HEK293 (cell line): ENCODE results near the gene PACS1.
"Not testable (repeated sequence)": the region's sequence is repeated elsewhere in the genome, so short reads cannot be mapped to it uniquely, and the experiment has no call there.

Source experiments
- CTCF ChIA-PET: fragments of 350-600 bp; formaldehyde crosslinking; extraction: SDS; loops from one replicate; lab custom pipeline; 2021; ENCODE audit warnings: antibody characterized with exemption; lab: Yijun Ruan, JAX
- POLR2A ChIA-PET: fragments of 300-600 bp; formaldehyde crosslinking; extraction: SDS; loops from one replicate; lab custom pipeline; 2020; ENCODE audit warnings: antibody characterized with exemption, inconsistent platforms; lab: Yijun Ruan, JAX
- H3K27ac ChIP-seq: fragments of 200-500 bp; sonication (Bioruptor generic); 2 replicates; pipeline ENCODE4 v1.5.1; 2014; ENCODE audit warnings: low read depth, low read length, control low read depth, inconsistent platforms; ENCODE audit errors: extremely low read depth
- H3K36me3 ChIP-seq, 2 experiments: fragments of 200-500 bp in 1 of 2; sonication (Bioruptor generic) in 1 of 2; 1 replicate in 1 of 2; 2 replicates in 1 of 2; pipeline ENCODE4 v1.5.1; 2014 to 2017; ENCODE audit warnings: inconsistent platforms in 2 of 2, low read length in 2 of 2; ENCODE audit not compliant: control insufficient read depth in 2 of 2, insufficient read depth in 1 of 2
- H3K4me1 ChIP-seq: fragments of 200-500 bp; sonication (Bioruptor generic); 2 replicates; pipeline ENCODE4 v1.5.1; 2014; ENCODE audit warnings: mild to moderate bottlenecking, low read length, inconsistent platforms; ENCODE audit not compliant: control insufficient read depth, insufficient read depth
- H3K4me3 ChIP-seq: 2 replicates; pipeline ENCODE4 v1.5.1; 2011; ENCODE audit warnings: low read depth, mild to moderate bottlenecking, control low read depth, low read length, moderate library complexity
- H3K9me3 ChIP-seq: fragments of 200-500 bp; sonication (Bioruptor generic); 2 replicates; pipeline ENCODE4 v1.5.1; 2014; ENCODE audit warnings: low read depth, low read length, inconsistent platforms; ENCODE audit not compliant: control insufficient read depth, insufficient read depth
- KLF10 ChIP-seq: fragments of 450-650 bp; IDR thresholded peaks from 2 replicates; pipeline ENCODE4 v1.5.1; 2018; ENCODE audit warnings: missing biosample characterization, mild to moderate bottlenecking, missing genetic modification characterization
- KLF9 ChIP-seq: fragments of 450-650 bp; formaldehyde crosslinking; IDR thresholded peaks from 2 replicates; pipeline ENCODE4 v1.5.1; 2016; ENCODE audit warnings: missing biosample characterization, missing genetic modification characterization, low read depth
- SCRT1 ChIP-seq: fragments of 450-650 bp; formaldehyde crosslinking; IDR thresholded peaks from 2 replicates; pipeline ENCODE4 v1.5.1; 2016; ENCODE audit warnings: missing biosample characterization, missing genetic modification characterization, borderline replicate concordance
- SCRT2 ChIP-seq: fragments of 450-650 bp; formaldehyde crosslinking; IDR thresholded peaks from 2 replicates; pipeline ENCODE4 v1.5.1; 2016; ENCODE audit warnings: missing biosample characterization, missing genetic modification characterization
- SP2 ChIP-seq: fragments of 450-650 bp; formaldehyde crosslinking; IDR thresholded peaks from 2 replicates; pipeline ENCODE4 v1.5.1; 2016; ENCODE audit warnings: missing biosample characterization, missing genetic modification characterization
- YY2 ChIP-seq: fragments of 450-650 bp; formaldehyde crosslinking; IDR thresholded peaks from 2 replicates; pipeline ENCODE4 v1.5.1; 2016; ENCODE audit warnings: missing biosample characterization, missing genetic modification characterization
- ZBTB17 ChIP-seq: fragments of 450-650 bp; formaldehyde crosslinking; IDR thresholded peaks from 2 replicates; pipeline ENCODE4 v1.5.1; 2016; ENCODE audit warnings: missing biosample characterization, missing genetic modification characterization
- ZBTB21 ChIP-seq: fragments of 450-650 bp; formaldehyde crosslinking; IDR thresholded peaks from 2 replicates; pipeline ENCODE4 v1.5.1; 2017; ENCODE audit warnings: missing biosample characterization, missing genetic modification characterization
- ZEB2 ChIP-seq: fragments of 450-650 bp; formaldehyde crosslinking; IDR thresholded peaks from 2 replicates; pipeline ENCODE4 v1.5.1; 2016; ENCODE audit warnings: missing biosample characterization, missing genetic modification characterization
- ZNF10 ChIP-seq: fragments of 450-650 bp; formaldehyde crosslinking; IDR thresholded peaks from 2 replicates; pipeline ENCODE4 v1.5.1; 2017; ENCODE audit warnings: missing biosample characterization, missing genetic modification characterization
- ZNF140 ChIP-seq: fragments of 450-650 bp; formaldehyde crosslinking; IDR thresholded peaks from 2 replicates; pipeline ENCODE4 v1.5.1; 2016; ENCODE audit warnings: missing biosample characterization, missing genetic modification characterization
- ZNF184 ChIP-seq: fragments of 450-650 bp; IDR thresholded peaks from 2 replicates; pipeline ENCODE4 v1.5.1; 2018; ENCODE audit warnings: missing biosample characterization, mild to moderate bottlenecking, missing genetic modification characterization
- ZNF239 ChIP-seq: fragments of 450-650 bp; formaldehyde crosslinking; IDR thresholded peaks from 2 replicates; pipeline ENCODE4 v1.5.1; 2016; ENCODE audit warnings: missing biosample characterization, missing genetic modification characterization
- ZNF266 ChIP-seq: fragments of 450-650 bp; formaldehyde crosslinking; IDR thresholded peaks from 2 replicates; pipeline ENCODE4 v1.5.1; 2016; ENCODE audit warnings: missing biosample characterization, missing genetic modification characterization, low read depth
- ZNF600 ChIP-seq: fragments of 450-650 bp; formaldehyde crosslinking; IDR thresholded peaks from 2 replicates; pipeline ENCODE4 v1.5.1; 2016; ENCODE audit warnings: missing biosample characterization, missing genetic modification characterization
- ZXDB ChIP-seq: fragments of 450-650 bp; formaldehyde crosslinking; IDR thresholded peaks from 2 replicates; pipeline ENCODE4 v1.5.1; 2016; ENCODE audit warnings: missing biosample characterization, missing genetic modification characterization
- TF ChIP-seq, protein P1 (sequence below): fragments of 450-650 bp; formaldehyde crosslinking; IDR thresholded peaks from 2 replicates; pipeline ENCODE4 v1.5.1; 2017; ENCODE audit warnings: missing biosample characterization, missing genetic modification characterization
- TF ChIP-seq, protein P2 (sequence below): fragments of 450-650 bp; formaldehyde crosslinking; IDR thresholded peaks from 2 replicates; pipeline ENCODE4 v1.5.1; 2016; ENCODE audit warnings: missing biosample characterization, missing genetic modification characterization
- TF ChIP-seq, protein P3 (sequence below): fragments of 450-650 bp; formaldehyde crosslinking; IDR thresholded peaks from 2 replicates; pipeline ENCODE4 v1.5.1; 2017; ENCODE audit warnings: missing biosample characterization, missing genetic modification characterization

PACS1 gene

DNA sequence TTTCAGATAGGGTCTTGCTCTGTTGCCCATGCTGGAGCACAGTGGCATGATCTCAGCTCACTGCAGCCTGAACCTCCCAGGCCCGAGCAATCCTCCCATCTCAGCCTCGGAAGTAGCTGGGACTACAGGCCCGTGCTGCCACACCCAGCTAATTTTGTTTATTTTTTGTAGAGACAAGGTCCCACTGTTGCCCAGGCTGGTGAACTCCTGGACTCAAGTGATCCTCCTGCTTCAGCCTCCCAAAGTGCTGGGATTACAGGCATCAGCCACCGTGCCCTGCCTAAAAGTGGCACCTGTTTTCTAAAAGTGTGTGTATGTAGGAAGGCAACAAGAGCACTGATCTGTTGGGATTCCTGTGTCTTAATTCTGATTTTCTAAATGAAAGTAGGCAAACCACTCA lies 20.2 kb downstream of the PACS1 start:
- TF ChIP-seq SP2 (no peak), KLF10 (no peak), ZNF239 (tag by site-specific recombination) (no peak), ZNF140 (tag by site-specific recombination) (no peak), ZEB2 (tag by site-specific recombination) (no peak), ZBTB21 (no peak)
- TF ChIP-seq, protein P1, sequence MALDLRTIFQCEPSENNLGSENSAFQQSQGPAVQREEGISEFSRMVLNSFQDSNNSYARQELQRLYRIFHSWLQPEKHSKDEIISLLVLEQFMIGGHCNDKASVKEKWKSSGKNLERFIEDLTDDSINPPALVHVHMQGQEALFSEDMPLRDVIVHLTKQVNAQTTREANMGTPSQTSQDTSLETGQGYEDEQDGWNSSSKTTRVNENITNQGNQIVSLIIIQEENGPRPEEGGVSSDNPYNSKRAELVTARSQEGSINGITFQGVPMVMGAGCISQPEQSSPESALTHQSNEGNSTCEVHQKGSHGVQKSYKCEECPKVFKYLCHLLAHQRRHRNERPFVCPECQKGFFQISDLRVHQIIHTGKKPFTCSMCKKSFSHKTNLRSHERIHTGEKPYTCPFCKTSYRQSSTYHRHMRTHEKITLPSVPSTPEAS: no peak
- CTCF ChIA-PET: no interaction called here
- Histone ChIP-seq H3K27ac (no peak overlapping the region), H3K4me1 (0 out of 2 replicates have a peak, but pooled peaks cover 4% of the 10 kb centered on the region), H3K9me3 (no peaks in the 10 kb centered on the region), H3K36me3 (no peaks in the 10 kb centered on the region), H3K4me3 (no peak overlapping the region)
- POLR2A ChIA-PET: interaction anchor here (0.6 kb wide), 2 partner anchors 17 to 29 kb away, joined by 3 read pairs; no protein-coding TSS in a partner anchor

DNA sequence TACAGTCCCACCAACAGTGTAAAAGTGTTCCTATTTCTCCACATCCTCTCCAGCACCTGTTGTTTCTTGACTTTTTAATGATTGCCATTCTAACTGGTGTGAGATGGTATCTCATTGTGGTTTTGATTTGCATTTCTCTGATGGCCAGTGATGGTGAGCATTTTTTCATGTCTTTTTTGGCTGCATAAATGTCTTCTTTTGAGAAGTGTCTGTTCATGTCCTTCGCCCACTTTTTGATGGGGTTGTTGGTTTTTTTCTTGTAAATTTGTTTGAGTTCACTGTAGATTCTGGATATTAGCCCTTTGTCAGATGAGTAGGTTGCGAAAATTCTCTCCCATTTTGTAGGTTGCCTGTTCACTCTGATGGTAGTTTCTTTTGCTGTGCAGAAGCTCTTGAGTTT lies 22.1 kb downstream of the PACS1 start:
- peak; percentile 80; the same call in 1 of the 2 replicates for TF ChIP-seq ZNF184 (tag by site-specific recombination)
- H3K4me1 ChIP-seq, H3K4me3 ChIP-seq, H3K9me3 ChIP-seq, CTCF ChIA-PET, H3K36me3 ChIP-seq, H3K27ac ChIP-seq, POLR2A ChIA-PET: not testable (repeated sequence)

DNA sequence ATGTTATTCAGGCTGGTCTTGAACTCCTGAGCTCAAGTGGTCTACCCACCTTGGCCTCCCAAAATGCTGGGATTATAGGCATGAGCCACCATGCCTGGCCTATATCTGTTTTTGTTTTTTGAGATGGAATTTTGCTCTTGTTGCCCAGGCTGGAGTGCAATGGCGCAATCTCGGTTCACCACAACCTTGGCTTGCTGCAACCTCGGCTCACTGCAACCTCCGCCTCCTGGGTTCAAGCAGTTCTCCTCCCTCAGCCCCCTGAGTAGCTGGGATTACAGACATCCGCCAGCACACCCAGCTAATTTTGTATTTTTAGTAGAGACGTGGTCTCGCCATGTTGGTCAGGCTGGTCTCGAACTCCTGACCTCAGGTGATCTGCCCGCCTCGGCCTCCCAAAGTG lies 29.7 kb downstream of the PACS1 start:
- H3K4me1 ChIP-seq, POLR2A ChIA-PET, H3K4me3 ChIP-seq, H3K36me3 ChIP-seq, CTCF ChIA-PET, H3K9me3 ChIP-seq, H3K27ac ChIP-seq: not testable (repeated sequence)

DNA sequence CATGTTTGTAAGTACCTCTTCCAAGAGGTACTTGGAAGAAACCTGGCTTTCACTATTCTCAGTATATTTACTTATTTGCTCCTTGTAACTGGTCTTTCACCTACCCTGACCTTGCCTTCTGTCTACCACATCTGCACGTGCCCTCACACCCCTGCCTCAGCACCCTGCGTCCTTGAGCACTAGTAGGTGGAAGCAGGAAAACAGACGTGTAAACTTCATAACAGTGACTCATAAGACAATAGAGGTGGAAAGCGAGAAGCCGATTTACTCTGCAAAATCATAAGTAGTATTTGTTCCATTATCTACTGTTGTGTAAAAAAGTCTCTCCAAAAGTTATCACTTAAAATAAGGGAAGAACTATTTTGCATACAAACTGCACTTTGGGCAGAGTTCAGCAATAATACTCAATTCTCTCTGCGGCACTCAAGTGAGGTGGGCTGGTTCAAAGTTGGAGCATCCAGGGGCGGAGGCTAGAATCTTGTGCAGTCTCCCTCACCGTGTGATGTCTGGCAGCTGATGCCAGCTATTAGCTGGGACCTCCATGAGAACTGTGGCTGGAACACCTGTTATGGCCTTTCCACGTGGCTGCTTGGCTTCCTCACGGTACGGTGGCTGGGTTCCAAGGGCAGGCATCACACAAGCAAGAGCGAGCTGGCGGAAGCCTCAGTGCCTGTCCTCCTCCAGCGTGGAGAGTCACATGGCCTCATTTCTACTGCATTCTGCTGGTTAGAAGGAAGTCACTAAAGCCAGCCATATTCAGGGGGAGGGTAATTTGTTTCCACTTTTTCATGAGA lies 30.4 kb downstream of the PACS1 start:
- CTCF ChIA-PET: interaction anchor here (0.6 to 1.3 kb wide), 3 partner anchors 10 to 146 kb away, joined by 3 to 4 read pairs (median 3); no protein-coding TSS in a partner anchor
- TF ChIP-seq SCRT1 (tag by site-specific recombination) (0 out of 2 replicates have a peak, but pooled peaks have one; percentile 32), SCRT2 (tag by site-specific recombination) (peak; percentile 58; the same call in 1 of the 2 replicates), ZNF10 (tag by site-specific recombination) (0 out of 2 replicates have a peak, but pooled peaks have one; percentile 48), ZXDB (tag by site-specific recombination) (peak; percentile 27; the same call in 1 of the 2 replicates), ZNF266 (tag by site-specific recombination) (no peak), ZBTB17 (tag by site-specific recombination) (peak; percentile 95), ZNF600 (peak; percentile 31; the same call in 1 of the 2 replicates), YY2 (tag by site-specific recombination) (no peak), KLF9 (tag by site-specific recombination) (no peak)
- TF ChIP-seq, protein P2, sequence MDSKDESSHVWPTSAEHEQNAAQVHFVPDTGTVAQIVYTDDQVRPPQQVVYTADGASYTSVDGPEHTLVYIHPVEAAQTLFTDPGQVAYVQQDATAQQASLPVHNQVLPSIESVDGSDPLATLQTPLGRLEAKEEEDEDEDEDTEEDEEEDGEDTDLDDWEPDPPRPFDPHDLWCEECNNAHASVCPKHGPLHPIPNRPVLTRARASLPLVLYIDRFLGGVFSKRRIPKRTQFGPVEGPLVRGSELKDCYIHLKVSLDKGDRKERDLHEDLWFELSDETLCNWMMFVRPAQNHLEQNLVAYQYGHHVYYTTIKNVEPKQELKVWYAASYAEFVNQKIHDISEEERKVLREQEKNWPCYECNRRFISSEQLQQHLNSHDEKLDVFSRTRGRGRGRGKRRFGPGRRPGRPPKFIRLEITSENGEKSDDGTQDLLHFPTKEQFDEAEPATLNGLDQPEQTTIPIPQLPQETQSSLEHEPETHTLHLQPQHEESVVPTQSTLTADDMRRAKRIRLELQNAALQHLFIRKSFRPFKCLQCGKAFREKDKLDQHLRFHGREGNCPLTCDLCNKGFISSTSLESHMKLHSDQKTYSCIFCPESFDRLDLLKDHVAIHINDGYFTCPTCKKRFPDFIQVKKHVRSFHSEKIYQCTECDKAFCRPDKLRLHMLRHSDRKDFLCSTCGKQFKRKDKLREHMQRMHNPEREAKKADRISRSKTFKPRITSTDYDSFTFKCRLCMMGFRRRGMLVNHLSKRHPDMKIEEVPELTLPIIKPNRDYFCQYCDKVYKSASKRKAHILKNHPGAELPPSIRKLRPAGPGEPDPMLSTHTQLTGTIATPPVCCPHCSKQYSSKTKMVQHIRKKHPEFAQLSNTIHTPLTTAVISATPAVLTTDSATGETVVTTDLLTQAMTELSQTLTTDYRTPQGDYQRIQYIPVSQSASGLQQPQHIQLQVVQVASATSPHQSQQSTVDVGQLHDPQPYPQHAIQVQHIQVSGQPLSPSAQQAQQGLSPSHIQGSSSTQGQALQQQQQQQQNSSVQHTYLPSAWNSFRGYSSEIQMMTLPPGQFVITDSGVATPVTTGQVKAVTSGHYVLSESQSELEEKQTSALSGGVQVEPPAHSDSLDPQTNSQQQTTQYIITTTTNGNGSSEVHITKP: peak; percentile 65
- TF ChIP-seq, protein P3, sequence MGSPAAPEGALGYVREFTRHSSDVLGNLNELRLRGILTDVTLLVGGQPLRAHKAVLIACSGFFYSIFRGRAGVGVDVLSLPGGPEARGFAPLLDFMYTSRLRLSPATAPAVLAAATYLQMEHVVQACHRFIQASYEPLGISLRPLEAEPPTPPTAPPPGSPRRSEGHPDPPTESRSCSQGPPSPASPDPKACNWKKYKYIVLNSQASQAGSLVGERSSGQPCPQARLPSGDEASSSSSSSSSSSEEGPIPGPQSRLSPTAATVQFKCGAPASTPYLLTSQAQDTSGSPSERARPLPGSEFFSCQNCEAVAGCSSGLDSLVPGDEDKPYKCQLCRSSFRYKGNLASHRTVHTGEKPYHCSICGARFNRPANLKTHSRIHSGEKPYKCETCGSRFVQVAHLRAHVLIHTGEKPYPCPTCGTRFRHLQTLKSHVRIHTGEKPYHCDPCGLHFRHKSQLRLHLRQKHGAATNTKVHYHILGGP (tag by site-specific recombination): no peak
- no peaks in the 10 kb centered on the region for H3K9me3 ChIP-seq
- no peak overlapping the region for H3K4me3 ChIP-seq
- H3K36me3 ChIP-seq: no peaks in the 10 kb centered on the region
- H3K4me1 ChIP-seq: peaks cover 6% of the 10 kb centered on the region
- no peak overlapping the region for H3K27ac ChIP-seq
- POLR2A ChIA-PET: no interaction called here
